D341Med (cell line): ENCODE measurements around the gene TSFM.
"Not testable (repeated sequence)": the region's sequence is repeated elsewhere in the genome, so short reads cannot be mapped to it uniquely, and the experiment has no call there.

Experiments used
- DNase-seq: peaks from one replicate; pipeline ENCODE4 v3.0.0; 2012; ENCODE audit warnings: low spot score

Gene TSFM

DNA sequence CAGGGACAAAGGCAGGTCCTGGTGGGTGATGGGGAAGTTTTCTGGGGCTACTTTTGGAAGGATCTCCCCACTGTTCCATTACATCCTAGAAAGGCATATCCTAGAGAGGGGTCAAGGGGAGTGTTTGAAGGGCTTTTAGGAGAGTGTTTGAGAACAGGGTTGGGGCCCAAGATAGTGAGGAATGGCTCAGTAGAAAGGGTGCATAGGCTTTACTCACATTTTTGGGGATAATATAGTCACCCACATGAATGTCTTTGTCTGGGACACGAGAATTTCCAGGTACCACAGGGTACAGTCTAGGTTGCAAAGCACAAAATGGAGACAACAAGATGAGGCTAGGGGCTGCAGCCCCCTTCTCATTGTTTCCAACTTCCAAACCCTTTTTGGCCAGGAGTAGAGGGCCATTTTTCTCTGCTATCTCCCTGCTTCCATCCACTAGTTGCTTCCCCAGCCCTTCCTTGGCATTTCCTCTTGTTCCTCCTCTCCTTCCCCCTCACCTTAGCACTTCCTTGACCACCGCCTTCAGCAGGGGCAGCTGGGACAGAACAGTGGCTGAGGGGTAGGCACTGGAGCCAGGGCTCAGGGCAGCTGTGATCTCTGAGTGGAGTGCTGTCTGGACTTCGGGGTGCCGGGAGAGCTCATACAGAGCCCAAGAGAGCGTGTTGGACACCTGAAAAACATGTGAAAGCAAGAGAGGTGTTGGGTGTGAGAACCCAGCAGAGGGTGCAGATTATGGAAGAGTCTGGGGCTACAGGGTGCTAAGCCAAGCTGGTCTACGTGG is 18.5 kb upstream of the TSFM start:
- DNase-seq = no peak

DNA sequence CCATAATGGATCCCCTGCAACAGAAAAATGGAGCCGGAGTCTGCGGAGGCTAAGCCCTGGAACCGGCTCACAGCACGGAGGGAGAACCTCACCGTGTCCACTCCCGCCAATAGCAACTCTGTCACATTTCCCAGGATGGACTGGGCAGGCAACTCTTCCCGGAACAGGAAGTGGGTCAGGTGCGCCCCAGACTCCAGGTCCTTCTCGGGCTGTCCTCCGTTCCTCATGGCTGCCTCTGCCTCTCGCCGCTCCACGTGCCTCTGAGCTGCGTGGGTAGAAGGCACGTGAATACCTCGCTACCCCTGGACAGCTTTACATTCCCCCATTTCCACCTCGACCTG is 18.0 kb upstream of the TSFM start:
- no peak for DNase-seq

DNA sequence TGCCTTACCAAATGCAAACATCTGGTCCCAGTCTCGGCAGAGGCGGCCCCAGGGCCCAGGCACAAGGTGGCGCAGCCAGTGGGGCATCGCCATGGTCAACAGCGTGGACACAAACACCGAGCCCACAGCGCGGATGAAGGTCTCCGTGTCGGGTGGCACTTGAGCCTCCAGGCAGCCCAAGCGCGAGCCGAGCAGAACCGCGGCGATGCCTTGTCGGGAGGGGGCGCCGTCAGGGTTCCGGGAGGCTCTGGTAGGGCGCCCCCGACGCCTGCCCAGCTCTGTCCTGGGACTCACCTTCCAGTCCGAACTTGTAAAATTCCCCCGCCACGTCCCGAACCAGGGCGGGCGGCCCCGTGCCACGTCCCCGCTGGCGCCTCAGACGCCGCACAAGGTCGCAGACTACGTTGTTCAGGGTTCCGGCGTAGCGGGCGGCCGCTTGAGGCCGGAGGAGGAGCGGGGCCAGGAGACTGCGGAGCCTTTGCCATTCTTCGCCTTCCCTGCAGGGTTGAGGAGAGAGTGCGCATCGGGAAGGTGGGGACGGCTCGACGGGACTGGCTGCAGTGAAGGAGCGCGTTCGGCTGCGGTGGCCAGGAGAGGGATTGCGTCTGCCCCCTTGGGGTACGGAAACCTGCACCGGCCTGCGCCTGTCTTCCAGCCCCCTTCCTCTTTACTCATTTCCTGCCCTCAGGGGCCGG is 17.4 kb upstream of the TSFM start:
- DNase-seq = no peak

DNA sequence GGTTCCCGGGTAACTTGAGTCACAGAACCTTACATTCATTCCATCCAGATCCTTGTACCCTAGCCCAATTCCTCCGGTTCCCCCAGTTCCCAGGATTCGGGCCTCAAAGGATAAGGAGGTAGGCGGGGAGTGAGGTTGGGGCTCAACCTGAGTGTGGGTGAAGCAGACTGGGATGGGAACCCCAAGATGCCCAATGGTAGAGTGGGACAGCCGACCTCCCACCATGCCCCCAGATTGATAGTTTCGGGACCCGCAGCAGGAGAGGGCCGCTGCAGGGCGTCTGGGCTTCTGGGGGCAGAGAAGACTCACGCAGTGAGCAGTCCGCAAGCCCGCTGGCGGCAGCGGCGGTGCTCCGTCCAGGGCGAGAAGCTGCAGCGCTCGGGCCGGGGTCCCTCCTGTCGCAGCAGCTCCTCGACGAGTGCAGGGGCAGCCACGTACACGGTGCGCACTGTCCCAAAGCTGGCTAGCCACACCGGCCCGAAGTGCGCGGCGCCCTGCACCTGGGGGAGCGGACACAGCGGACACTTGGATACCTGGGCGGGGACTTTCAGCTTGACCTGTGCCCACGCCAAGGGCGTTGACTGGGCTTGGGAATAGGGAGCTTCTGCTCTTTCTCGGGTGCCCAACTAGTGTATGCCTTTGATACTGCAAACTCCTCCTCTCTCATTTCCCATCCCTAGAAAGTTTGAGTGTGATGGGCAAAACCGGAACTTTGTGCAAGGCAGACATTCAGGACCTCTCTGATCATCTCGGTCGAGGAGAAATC is 16.7 kb upstream of the TSFM start:
- DNase-seq = no peak

DNA sequence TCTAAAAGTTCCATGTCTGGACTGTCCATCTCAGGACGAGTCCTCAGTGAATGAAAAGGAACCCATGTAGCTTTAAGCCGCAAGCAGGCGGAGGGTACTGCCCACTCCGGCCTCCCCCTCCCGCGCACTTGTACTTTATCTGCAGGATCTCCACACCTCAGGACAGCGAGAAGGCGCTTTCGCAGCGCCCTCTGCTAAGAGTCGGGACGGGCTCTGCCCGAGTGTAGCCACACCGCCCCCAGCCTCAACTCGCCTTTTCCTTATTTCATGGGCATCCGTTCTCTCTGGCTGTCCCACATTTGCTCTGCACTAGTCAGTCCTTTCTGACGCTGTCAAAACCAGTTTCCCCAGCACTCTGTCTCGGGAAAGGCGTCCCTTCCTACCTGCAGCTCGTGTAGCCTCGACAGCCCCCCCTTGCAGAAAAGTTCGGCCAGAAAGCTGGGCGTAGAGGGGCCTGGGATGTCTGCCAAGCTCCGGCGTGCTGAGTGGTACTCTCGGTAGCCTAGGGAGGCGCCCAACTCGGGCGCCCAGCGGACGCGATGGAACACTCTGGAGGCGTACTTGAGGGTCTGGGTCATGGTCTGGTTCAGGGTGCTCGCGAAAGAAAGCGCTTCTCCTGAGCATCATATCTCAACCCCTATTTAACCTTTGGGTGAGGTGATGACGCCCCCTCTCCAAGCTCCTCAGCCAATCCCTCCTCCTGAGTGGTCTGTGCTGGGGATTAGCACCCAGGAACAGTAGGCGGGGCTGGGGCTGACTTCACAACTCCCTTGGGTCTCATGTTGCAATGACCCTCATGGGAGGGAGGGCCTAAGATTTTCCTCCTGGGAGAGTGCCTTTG is 15.9 kb upstream of the TSFM start, which contains the start of gene CYP27B1:
CYP27B1 (minus strand) TSS at position 615 of the 841 bp plus-strand sequence; CDS start at position 578, 37 bp downstream.
- peak; percentile 87 for DNase-seq

DNA sequence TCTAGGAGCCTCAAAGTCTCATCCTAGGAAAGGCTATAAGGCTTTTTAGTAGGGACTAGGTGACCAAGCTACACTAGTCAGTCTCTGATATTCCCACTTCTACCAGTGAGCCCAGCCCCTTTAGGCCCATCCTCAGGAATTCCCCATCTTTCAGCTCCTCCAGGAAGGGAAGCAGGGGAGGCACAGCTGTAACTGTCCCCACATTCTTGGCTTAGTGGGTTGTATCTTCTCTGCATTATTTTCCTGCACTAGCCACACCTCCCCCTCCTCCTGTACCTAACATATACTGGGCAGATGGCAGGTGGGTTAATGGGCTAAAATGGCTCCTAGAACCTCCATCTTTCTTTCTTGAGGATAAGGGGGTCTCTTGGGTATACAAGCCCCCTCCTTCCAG is 15.3 kb upstream of the TSFM start:
- no peak for DNase-seq

DNA sequence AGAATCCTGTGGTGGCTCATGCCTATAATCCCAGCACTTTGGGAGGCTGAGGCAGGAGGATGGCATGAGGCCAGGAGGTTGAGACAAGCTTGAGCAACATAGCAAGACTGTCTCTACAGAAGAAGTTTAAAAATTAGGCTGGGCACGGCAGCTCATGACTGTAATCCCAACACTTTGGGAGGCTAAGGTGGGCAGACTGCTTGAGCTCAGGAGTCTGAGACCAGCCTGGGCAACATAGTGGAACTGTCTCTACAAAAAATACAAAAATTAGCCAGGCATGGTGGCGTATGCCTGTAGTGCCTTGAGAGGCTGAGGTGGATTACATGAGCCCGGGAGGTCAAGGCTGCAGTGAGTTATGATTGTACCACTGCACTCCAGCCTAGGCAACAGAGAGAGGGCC is 14.7 kb upstream of the TSFM start:
- DNase-seq = no peak

DNA sequence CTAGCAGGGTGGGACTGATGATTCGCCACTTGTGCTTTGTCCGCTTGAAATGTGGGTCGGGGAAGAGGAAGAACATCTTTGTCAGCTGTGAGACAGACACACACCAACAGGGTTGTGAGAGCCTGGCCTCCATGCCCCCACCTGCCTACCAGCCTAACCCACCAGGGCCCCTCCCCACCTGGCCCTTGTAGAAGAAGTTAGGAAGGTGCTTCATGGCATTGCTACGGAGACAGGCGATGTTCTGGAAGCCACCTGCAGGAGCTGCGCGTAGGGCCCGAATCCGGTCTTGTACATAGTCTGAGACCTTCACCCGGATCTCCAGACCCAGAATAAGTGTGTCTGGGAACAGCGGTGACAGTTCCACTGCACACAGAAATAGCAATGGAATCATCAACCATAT is 13.0 kb upstream of the TSFM start:
- DNase-seq = no peak

DNA sequence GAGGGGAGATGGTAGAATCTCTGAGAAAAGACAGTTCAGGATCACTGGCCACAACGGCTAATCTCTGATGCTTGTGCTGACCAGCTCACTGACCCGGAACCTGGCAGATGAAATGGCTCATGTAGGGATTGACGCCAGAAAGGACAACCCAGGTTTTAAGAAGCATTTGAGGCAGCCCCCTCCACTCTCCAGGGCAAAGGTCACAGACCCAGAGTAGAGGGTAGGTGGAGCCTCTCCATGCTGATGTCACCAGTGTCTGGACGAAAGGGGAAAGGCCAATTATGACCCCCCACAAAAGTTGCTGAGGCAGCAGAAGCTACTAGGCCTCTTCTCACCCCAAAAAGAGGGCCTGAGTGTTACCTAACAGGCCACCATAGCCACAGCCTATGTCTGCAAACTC is 11.9 kb upstream of the TSFM start:
- no peak for DNase-seq

DNA sequence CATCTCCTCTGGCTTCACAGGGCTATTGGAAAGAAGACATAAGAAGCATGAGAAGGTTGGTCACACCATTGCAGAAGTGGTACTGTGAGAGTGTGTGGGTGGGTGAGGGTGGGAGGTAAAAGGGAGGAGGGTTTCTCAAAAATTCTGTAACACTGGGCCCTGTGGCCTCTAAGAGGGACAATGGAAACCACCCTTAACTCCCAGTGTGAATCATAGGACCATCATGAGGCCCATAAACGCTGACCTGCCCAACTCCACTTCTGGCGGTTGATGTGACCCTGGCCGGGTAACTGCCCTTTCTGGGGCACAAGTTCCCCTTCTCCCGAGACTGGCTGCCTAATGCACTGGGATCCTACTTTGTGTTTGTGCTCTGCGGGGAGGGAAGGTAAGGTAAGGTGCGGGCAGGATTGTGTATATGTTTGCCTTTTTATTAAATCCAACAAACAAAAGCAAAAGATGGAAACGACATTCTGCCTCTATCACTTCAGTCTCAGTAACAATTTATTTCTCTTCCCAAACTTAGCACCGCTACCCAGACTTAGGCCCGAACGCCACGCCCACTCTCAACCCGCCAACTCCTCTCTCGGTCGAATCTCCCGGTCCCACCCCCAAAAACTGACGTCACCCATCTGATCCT is 11.2 kb upstream of the TSFM start:
- DNase-seq = peak; percentile 87

DNA sequence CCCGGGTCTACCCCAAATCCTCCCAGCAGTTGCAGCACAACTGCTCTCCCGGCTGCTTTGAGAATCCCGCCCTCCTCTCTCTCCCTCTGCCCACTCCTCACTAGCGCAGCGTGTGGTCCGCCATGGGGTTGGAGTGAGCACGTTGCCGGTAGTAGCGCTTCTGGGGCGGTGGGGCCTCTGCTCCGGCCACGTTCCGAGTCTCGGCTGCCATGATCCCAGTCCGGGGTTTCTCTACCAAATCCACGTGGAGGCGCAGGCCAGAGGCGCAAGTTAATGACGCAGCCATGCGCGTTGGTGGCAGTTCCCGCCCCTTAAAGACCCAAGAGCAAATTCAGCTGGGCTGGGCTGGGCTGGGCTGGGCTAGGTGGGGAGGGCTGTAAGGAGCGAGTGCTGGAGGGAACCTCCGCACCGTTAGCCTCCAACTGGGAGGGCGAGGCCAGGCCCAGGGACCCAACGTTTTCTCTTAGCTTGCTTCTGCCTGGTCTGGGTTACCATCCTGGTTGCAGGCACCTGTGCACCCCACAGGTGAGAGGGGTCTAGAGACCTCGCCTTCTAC is 10.6 kb upstream of the TSFM start, which contains the start of gene METTL1:
METTL1 (minus strand) TSS at position 233 of the 556 bp plus-strand sequence; CDS start at position 211, 22 bp downstream.
- DNase-seq = peak; percentile 92

DNA sequence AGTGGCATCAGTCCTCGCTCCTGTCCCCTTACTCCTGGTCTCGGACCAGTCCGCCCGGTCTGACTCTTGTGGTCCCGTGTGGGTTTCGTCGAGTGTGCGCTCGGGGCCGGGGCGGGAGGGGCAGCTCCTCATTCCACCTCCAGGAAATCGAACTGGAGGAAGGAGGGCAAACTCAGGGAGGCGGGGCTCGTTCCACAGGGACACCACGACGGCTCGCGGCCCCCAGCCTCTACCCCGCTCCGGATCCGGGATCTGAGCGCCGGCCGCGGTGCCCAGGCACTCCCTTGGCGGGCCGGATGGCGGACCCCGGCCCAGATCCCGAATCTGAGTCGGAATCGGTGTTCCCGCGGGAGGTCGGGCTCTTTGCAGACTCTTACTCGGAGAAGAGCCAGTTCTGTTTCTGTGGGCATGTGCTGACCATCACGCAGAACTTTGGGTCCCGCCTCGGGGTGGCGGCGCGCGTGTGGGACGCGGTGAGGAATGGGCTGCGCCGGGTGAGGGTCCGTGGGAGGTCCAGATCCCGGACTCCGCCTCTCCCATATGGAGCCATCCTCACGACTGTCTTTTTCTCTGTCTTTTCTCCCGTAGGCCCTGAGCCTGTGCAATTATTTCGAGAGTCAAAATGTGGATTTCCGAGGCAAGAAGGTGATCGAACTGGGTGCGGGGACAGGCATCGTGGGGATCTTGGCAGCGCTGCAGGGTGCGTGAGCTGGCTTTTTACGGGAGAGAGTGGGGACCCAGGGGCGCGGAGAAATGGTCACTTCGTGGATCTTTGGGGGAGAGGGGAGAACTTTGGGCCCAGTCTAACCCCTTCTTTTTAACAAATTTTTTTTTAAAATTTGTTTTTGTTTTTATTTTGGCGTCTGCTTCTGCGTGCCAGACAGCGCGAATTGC is 9.9 kb upstream of the TSFM start, which contains the start of gene EEF1AKMT3:
EEF1AKMT3 (plus strand) TSS at position 186 of the 894 bp plus-strand sequence; CDS start at position 297, 111 bp downstream.
- peak; percentile 76 for DNase-seq

DNA sequence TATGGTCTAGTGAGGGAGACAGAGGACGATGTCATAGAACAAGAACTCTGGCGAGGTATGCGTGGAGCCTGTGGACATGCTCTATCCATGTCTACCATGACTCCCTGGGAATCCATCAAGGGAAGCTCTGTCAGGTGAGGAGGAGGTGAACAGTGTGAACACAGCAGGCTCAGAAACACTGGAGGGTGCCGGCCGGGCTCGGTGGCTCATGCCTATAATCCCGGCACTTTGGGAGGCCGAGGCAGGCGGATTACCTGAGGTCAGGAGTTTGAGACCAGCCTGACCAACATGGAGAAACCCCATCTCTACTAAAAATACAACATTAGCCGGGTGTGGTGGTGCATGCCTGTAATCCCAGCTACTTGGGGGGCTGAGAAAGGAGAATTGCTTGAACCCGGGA is 8.0 kb upstream of the TSFM start:
- not testable (repeated sequence) for DNase-seq

DNA sequence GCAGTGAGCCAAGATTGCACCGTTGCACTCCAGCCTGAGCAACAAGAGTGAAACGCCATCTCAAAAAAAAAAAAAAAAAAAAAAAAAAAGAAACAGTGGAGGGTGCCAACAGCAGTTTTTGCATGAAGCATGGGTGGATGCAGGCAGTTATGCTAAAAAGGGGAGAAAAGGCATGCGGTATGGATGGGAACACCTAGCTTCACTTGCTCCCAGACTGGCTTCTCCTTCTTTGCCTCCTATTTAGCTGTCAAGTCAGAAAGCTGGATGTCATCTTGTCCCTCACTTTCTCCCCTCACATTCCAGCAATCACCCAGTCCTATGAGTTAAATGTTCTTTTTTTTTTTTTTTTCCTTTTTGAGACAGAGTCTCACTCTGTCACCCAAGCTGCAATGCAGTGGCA is 7.5 kb upstream of the TSFM start:
- DNase-seq = no peak

DNA sequence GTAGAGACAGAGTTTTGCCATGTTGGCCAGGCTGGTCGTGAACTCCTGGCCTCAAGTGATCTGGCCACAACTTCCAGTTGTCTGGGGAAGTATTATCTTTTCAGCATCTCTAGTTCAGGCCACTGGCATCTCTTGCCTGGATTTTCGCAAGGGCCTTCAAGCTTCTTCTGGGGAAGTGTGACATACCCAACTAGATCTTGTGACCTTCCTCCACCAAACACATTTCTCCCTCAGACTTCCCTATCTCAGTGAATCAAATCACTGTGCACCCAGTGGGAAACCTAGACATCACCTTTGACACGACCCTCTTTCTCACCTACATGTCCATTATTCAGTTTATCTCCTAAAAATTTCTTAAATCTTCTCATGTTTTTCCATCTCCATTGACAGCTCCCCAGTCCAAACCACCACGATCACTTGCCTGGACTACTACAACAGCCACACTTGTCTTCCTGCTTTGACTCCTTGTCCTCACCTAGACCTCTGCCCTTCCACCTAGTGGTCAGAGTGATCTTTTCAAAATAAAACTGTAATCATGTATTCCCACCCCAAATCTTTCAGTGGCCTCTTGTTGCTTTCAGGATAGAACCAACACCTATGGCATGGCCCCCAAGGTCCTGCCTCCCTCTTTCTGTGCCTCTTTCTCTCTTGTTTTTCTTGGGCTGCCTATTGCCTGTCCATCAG is 6.9 kb upstream of the TSFM start:
- DNase-seq = no peak

DNA sequence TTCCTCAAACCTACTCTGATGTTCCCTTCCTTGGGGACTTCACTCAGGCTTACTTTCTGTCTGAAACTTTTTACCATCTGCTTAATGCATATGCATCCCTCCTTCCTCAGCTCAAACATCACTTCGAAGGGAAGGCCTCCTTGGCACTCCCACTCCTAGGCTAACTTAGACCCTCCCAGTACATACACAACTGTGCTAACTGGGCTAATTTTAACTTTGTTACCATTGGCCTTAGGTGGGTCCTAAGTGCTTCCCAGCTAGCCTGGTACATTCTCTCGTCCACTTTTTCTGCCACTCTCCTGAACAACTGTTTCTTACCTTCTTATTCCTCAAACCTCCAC is 6.4 kb upstream of the TSFM start:
- no peak for DNase-seq

DNA sequence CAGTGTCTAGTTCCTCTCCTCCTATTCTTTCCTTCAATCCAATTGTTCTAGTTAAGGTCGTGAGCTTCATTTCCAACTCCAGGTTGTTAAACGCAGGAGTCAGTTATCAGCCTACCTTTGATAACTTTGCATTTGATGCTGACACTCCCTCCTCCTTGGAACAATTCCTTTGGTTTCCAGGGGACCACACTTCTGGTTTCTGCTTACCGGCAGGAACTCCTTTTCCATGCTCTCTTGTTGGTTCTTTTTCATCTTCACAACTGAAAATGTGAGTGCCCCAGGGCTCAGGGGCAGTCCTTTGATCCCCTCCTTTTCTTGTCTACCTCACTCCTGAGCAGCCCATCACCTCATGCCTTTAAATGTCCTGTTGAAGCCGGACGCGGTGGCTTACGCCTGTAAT is 5.2 kb upstream of the TSFM start:
- DNase-seq = no peak

DNA sequence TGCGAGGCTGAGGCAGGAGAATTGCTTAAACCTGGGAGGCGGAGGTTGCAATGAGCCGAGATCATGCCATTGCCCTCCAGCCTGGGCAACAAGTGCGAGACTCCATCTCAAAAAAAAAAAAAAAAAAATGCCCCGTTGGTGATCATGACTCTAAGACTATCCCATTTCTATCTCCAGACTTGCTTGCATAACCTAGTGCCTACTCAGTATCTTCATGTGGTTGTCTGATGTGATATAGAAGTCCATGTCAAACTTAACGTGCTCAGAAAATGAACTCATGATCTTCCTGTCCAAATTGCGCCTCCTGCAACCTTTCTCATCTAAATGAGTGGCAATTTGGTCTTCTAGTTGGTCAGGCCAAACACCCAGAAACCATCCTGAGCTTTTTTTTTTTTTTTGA is 4.7 kb upstream of the TSFM start:
- no peak for DNase-seq

DNA sequence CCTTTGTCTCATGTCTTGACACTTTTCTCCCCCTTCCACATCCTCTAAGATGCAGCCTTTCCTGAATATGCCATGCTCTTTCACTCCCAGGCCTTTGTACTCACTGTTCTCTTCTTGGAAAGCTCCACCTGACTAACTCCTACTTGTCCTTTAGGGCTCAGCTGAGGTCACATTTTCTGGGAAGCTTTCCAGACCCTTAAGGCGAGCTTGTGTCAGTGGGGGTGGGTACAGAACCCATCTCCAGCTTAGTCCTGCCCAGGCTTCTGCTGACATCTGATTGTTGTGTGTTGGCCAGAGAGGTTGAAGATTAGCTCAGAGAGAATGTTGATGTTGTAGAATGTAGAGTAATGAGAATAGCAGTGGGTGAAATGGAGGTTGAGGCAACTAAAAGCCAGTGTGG is 2.9 kb upstream of the TSFM start:
- no peak for DNase-seq
